D721Med (cell line): ENCODE results near the gene TSR1.

Source experiments
- DNase-seq: peaks from one replicate; pipeline ENCODE4 v3.0.0; 2011; ENCODE audit warnings: low spot score; ENCODE audit not compliant: insufficient read length
- FAIRE-seq: peaks from 2 replicates; lab custom pipeline; 2011; peaks lifted over from hg19 to GRCh38; lab: Jason Lieb, UNC
- TF ChIP-seq, protein P1 (sequence below): IDR thresholded peaks from 2 replicates; pipeline ENCODE4 v1.5.1; 2012; ENCODE audit warnings: mild to moderate bottlenecking, control low read depth; ENCODE audit not compliant: insufficient read depth; ENCODE audit errors: missing control alignments

Gene TSR1

DNA sequence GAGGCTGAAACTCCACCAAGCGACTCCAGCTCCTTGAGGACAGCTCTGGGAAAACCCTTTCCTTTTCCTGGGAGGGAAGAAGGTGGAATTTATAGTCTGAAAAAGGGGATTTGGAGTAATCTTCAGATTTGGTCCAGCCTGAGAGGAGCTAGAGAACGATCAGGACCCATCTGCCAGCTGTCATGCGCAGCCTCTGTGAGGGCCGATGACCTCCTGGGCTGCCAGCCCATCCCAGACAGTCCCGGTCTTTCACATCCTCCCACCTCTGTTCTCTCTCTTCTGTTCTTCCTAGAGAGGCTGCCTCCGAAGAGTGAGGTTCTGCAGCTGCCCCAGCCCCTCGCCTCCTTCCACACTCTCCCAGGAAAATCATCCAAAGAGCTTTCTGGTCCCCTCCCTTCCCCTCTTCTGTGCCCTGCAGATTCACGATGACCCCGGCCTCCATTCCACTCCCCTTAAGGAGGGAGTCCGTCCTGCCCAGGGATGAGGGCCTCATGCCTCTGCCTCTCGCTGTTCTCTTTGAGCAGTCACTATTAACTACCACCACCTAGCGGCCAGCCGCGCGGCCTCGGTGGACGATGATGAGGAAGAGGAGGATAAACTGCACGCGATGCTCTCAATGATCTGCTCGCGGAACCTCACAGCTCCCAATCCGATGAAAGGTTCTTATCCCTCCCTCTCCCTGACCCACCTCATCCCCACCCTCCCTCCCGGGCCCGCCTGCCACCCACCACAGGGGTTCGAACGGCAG, 30.7 kb upstream of the TSR1 start:
- no peak for FAIRE-seq
- TF ChIP-seq, protein P1, sequence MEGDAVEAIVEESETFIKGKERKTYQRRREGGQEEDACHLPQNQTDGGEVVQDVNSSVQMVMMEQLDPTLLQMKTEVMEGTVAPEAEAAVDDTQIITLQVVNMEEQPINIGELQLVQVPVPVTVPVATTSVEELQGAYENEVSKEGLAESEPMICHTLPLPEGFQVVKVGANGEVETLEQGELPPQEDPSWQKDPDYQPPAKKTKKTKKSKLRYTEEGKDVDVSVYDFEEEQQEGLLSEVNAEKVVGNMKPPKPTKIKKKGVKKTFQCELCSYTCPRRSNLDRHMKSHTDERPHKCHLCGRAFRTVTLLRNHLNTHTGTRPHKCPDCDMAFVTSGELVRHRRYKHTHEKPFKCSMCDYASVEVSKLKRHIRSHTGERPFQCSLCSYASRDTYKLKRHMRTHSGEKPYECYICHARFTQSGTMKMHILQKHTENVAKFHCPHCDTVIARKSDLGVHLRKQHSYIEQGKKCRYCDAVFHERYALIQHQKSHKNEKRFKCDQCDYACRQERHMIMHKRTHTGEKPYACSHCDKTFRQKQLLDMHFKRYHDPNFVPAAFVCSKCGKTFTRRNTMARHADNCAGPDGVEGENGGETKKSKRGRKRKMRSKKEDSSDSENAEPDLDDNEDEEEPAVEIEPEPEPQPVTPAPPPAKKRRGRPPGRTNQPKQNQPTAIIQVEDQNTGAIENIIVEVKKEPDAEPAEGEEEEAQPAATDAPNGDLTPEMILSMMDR: no peak
- no peak for DNase-seq

- TF ChIP-seq, protein P1: no peak
- DNase-seq (no peak), FAIRE-seq (no peak)
These were observed 28.9 kb upstream of the TSR1 start for GRCh38 chr17:2365132-2365531.

- TF ChIP-seq, protein P1: no peak
- DNase-seq: no peak
- FAIRE-seq: no peak
These were observed 28.5 kb upstream of the TSR1 start for GRCh38 chr17:2364763-2365116.

DNA sequence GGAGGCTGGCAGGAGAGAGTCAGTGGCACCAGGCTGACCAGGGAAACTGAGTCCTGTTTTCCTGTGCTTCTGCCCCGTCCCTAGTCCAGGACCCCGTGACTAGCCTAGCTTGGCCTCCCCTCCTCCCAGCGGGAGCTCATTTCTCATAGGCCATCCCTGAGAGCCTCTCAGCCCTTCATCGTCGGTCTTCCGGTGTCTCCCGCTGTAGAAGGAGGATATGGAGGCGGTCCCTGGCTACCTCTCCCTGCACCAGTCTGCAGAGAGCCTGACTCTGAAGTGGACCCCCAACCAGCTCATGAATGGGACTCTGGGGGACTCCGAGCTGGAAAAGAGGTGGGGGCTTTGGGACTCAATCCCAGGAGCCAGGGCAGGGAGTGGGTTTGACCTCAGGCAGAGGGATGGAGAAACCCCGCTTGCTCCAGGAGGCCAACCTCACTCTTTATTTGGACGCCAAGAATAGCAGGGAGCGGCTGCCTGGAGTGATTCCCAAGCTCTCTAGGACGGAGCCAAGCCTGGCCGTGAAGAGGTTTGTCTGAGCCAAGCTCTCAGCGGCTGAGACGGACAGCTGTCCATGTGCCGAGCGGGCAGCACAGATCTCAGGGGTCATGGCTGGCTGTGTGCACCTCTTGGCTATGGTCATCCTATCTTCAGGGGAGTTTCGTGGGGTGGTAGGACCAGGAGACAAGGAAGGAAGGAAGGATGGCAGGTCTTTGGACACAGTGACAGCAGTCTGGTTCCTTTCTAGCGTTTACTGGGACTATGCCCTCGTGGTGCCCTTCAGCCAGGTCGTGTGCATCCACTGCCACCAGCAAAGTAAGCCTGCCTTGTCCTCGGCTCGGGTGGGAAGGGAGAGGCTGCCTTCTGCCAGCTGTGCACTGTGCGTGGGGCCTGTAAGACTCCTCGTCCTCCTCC, 27.9 kb upstream of the TSR1 start:
- FAIRE-seq: no peak
- TF ChIP-seq, protein P1: no peak
- DNase-seq: no peak

- FAIRE-seq: no peak
These were observed 27.1 kb upstream of the TSR1 start for GRCh38 chr17:2363318-2363717.

GRCh38 chr17:2362881-2363280, 26.6 kb upstream of the TSR1 start:
- FAIRE-seq (no peak), DNase-seq (no peak)
- TF ChIP-seq, protein P1: no peak

More at GRCh38 chr17:2363318-2363717, 27.1 kb upstream of the TSR1 start:
- no peak for DNase-seq
- TF ChIP-seq, protein P1: no peak
